ENCODE data around the gene USF1.

DNA sequence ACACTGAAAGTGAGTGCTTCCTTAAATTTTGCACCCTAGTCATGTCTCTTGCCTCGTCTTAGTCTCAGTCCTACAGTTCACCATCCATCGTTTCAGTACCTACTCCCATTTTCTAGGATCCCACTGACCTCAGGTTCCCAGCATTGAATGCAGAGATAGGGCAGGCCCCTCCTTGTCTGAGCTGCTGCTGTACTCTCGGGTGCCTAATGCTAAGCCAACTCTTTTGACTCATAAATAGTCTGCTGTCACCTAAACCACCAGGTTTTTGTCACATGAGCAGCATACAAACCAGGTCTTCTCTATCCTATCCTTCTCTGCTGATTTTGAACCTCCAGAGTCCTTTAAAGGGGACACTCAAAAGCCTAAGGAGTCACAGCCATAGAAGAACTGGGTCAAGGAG is 20.9 kb upstream of the USF1 start:
- TF ChIP-seq, protein P1, sequence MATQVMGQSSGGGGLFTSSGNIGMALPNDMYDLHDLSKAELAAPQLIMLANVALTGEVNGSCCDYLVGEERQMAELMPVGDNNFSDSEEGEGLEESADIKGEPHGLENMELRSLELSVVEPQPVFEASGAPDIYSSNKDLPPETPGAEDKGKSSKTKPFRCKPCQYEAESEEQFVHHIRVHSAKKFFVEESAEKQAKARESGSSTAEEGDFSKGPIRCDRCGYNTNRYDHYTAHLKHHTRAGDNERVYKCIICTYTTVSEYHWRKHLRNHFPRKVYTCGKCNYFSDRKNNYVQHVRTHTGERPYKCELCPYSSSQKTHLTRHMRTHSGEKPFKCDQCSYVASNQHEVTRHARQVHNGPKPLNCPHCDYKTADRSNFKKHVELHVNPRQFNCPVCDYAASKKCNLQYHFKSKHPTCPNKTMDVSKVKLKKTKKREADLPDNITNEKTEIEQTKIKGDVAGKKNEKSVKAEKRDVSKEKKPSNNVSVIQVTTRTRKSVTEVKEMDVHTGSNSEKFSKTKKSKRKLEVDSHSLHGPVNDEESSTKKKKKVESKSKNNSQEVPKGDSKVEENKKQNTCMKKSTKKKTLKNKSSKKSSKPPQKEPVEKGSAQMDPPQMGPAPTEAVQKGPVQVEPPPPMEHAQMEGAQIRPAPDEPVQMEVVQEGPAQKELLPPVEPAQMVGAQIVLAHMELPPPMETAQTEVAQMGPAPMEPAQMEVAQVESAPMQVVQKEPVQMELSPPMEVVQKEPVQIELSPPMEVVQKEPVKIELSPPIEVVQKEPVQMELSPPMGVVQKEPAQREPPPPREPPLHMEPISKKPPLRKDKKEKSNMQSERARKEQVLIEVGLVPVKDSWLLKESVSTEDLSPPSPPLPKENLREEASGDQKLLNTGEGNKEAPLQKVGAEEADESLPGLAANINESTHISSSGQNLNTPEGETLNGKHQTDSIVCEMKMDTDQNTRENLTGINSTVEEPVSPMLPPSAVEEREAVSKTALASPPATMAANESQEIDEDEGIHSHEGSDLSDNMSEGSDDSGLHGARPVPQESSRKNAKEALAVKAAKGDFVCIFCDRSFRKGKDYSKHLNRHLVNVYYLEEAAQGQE (IDR thresholded peaks at IDR 0.05; ENCODE audit: borderline replicate concordance), result no peak
- TF ChIP-seq, protein P1 (CRISPR knock-in tag; IDR thresholded peaks at IDR 0.05; ENCODE audit: low read depth), result no peak
- TF ChIP-seq, protein P2, sequence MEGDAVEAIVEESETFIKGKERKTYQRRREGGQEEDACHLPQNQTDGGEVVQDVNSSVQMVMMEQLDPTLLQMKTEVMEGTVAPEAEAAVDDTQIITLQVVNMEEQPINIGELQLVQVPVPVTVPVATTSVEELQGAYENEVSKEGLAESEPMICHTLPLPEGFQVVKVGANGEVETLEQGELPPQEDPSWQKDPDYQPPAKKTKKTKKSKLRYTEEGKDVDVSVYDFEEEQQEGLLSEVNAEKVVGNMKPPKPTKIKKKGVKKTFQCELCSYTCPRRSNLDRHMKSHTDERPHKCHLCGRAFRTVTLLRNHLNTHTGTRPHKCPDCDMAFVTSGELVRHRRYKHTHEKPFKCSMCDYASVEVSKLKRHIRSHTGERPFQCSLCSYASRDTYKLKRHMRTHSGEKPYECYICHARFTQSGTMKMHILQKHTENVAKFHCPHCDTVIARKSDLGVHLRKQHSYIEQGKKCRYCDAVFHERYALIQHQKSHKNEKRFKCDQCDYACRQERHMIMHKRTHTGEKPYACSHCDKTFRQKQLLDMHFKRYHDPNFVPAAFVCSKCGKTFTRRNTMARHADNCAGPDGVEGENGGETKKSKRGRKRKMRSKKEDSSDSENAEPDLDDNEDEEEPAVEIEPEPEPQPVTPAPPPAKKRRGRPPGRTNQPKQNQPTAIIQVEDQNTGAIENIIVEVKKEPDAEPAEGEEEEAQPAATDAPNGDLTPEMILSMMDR (IDR thresholded peaks at IDR 0.05 in 2 of 3, conservative IDR thresholded peaks at IDR 0.05 in 1 of 3; ENCODE audit: insufficient read depth in 2 of 3, low read depth in 1 of 3, low read length in 3 of 3), result no peak
- TF ChIP-seq CHD4 (IDR thresholded peaks at IDR 0.05; ENCODE audit: insufficient read depth, insufficient replicate concordance, low read depth, low read length, poor library complexity, severe bottlenecking) (no peak), ZNF146 (CRISPR knock-in tag; IDR thresholded peaks at IDR 0.05; ENCODE audit: unreplicated experiment) (no peak), ZNF134 (CRISPR knock-in tag; conservative IDR thresholded peaks at IDR 0.05) (no peak), SMAD4 (CRISPR knock-in tag; conservative IDR thresholded peaks at IDR 0.05) (no peak), NCOA1 (IDR thresholded peaks at IDR 0.05; ENCODE audit: low read depth) (no peak)
- TF ChIP-seq, protein P3, sequence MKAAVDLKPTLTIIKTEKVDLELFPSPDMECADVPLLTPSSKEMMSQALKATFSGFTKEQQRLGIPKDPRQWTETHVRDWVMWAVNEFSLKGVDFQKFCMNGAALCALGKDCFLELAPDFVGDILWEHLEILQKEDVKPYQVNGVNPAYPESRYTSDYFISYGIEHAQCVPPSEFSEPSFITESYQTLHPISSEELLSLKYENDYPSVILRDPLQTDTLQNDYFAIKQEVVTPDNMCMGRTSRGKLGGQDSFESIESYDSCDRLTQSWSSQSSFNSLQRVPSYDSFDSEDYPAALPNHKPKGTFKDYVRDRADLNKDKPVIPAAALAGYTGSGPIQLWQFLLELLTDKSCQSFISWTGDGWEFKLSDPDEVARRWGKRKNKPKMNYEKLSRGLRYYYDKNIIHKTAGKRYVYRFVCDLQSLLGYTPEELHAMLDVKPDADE (conservative IDR thresholded peaks at IDR 0.05; ENCODE audit: control insufficient read depth, low read depth, low read length), result no peak
